Right lobe of liver (tissue), 4 donors: ENCODE measurements around the gene C5orf22.

Experiments
- POLR2A ChIP-seq: fragments of 450-650 bp; IDR thresholded peaks from one replicate; pipeline ENCODE4 v1.6.1; 2017; ENCODE audit warnings: antibody characterized with exemption, mild to moderate bottlenecking
- TF ChIP-seq, protein P1 (sequence below), 4 donors: fragments of 200-600 bp in 3 of 4; fragments of 450-650 bp in 1 of 4; IDR thresholded peaks; one replicate each; pipeline versions ENCODE4 v1.5.1 to v1.8.0; 2016 to 2022; ENCODE audit warnings: antibody characterized with exemption in 4 of 4, mild to moderate bottlenecking in 2 of 4
- donor health status: DM: no; HTN: no; CAD: no.
- donor health status: DM: no; HTN: no; CAD: no.
- donor health status: DM: no; HTN: yes; CAD: no.

DNA sequence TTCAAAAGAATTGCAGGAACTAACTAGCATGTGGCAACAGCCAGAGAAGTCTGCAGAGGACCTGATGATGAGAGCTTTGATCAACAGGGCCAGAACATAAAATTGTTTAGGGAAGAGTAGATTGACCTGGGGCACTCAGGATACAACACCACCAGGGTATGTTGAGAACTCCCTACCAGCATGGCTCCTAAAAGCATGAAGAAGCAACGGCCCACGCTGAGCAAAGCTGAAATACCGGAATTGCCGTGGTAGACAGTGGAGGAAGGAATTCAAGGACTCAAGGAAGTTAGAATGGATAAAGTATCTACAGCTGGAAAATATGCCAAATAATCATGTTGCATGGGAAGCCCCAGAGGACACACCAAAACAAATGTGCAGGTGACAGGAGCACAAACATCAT, 31.8 kb upstream of the C5orf22 start:
- TF ChIP-seq, protein P1, sequence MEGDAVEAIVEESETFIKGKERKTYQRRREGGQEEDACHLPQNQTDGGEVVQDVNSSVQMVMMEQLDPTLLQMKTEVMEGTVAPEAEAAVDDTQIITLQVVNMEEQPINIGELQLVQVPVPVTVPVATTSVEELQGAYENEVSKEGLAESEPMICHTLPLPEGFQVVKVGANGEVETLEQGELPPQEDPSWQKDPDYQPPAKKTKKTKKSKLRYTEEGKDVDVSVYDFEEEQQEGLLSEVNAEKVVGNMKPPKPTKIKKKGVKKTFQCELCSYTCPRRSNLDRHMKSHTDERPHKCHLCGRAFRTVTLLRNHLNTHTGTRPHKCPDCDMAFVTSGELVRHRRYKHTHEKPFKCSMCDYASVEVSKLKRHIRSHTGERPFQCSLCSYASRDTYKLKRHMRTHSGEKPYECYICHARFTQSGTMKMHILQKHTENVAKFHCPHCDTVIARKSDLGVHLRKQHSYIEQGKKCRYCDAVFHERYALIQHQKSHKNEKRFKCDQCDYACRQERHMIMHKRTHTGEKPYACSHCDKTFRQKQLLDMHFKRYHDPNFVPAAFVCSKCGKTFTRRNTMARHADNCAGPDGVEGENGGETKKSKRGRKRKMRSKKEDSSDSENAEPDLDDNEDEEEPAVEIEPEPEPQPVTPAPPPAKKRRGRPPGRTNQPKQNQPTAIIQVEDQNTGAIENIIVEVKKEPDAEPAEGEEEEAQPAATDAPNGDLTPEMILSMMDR (IDR thresholded peaks at IDR 0.05) = no peak
- no peak for TF ChIP-seq POLR2A
